ENCODE results near the gene PANX1. TPM values are rescaled to one million over a fixed set of nuclear protein-coding genes. Genes with fewer than 3 reads are reported as not detected.

PANX1 gene
- total RNA-seq, 1 donor from 2014 or later, result 42.1 TPM

GRCh38 chr11:94134651-94135512 lies 6.2 kb downstream of the PANX1 start:
- DNase-seq (ENCODE audit: low read depth) (peak; percentile 94), FAIRE-seq (peak; percentile 69)
- peaks cover 68% of the 10 kb centered on the region for H3K4me1 ChIP-seq (ENCODE audit: insufficient read depth, low read length)
- Mint-ChIP-seq H3K9me3 (ENCODE audit: unreplicated experiment) (peaks cover 2% of the 10 kb centered on the region), H3K4me3 (ENCODE audit: unreplicated experiment) (peak overlapping the region; percentile 51), H3K27me3 (ENCODE audit: low read depth, unreplicated experiment) (no peaks in the 10 kb centered on the region), H3K27ac (ENCODE audit: unreplicated experiment) (peak overlapping the region; percentile 96), H3K36me3 (ENCODE audit: low read depth, unreplicated experiment) (no peaks in the 10 kb centered on the region), H3K4me1 (ENCODE audit: low read depth, unreplicated experiment) (peaks cover 53% of the 10 kb centered on the region)
- H4K20me1 ChIP-seq (ENCODE audit: insufficient read depth, low read length), result peaks cover 36% of the 10 kb centered on the region
- no peaks in the 10 kb centered on the region for H3K36me3 ChIP-seq (ENCODE audit: insufficient read depth, low read length)
- H3K27ac ChIP-seq (ENCODE audit: low read depth, low read length), result peak overlapping the region; percentile 96
- no peak overlapping the region for H2AFZ ChIP-seq (ENCODE audit: low read depth, low read length)
- H3K27me3 ChIP-seq (ENCODE audit: insufficient read depth, low read length), result no peaks in the 10 kb centered on the region
- TF ChIP-seq CTCF (IDR thresholded peaks at IDR 0.05; ENCODE audit: insufficient read depth, low read depth, low read length) (no peak), EZH2 (IDR thresholded peaks at IDR 0.05; ENCODE audit: insufficient read depth, low read length) (no peak)
- no peaks in the 10 kb centered on the region for H3K9me3 ChIP-seq (ENCODE audit: insufficient read depth, low read depth, low read length)
- H3K4me2 ChIP-seq (ENCODE audit: low read length), result peak overlapping the region; percentile 85
- H3K4me3 ChIP-seq (ENCODE audit: insufficient read depth, low read depth, low read length), result peak overlapping the region; percentile 43
- peak overlapping the region; percentile 82 for H3K9ac ChIP-seq (ENCODE audit: low read length)
- H3K79me2 ChIP-seq (ENCODE audit: insufficient read depth, low read length), result peaks cover 80% of the 10 kb centered on the region

DNA sequence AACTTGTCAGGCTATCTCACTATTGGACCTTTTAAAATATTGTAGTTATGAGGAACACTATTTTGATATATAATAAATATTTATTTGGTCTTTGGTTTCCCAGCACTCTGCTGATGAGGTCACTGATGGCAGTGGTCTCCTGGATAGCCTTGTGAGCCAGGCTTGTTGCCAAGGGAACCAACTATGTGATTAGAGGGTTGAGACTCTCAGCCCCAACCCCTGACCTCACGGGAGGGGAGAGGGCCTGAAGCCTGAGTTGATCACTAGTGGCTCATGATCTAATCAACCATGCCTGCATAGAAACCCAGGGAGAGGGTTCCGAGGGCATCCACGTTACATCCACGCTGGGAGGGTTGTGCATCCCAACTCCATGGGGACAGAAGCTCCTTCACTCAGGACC lies 10.8 kb downstream of the PANX1 start:
- H3K36me3 Mint-ChIP-seq (ENCODE audit: low read depth, unreplicated experiment), result peaks cover 2% of the 10 kb centered on the region
- Histone ChIP-seq H3K4me3 (ENCODE audit: insufficient read depth, low read depth, low read length) (no peak overlapping the region), H3K9me3 (ENCODE audit: insufficient read depth, low read depth, low read length) (no peaks in the 10 kb centered on the region), H3K27ac (ENCODE audit: low read depth, low read length) (no peak overlapping the region), H3K9ac (ENCODE audit: low read length) (no peak overlapping the region), H3K4me1 (ENCODE audit: insufficient read depth, low read length) (peaks cover 45% of the 10 kb centered on the region), H3K36me3 (ENCODE audit: insufficient read depth, low read length) (no peaks in the 10 kb centered on the region), H3K79me2 (ENCODE audit: insufficient read depth, low read length) (peaks cover 80% of the 10 kb centered on the region), H4K20me1 (ENCODE audit: insufficient read depth, low read length) (peaks cover 44% of the 10 kb centered on the region), H3K27me3 (ENCODE audit: insufficient read depth, low read length) (no peaks in the 10 kb centered on the region), H3K4me2 (ENCODE audit: low read length) (no peak overlapping the region), H2AFZ (ENCODE audit: low read depth, low read length) (no peak overlapping the region)
- no peak overlapping the region for H3K4me3 Mint-ChIP-seq (ENCODE audit: unreplicated experiment)
- H3K9me3 Mint-ChIP-seq (ENCODE audit: unreplicated experiment), result peaks cover 2% of the 10 kb centered on the region
- TF ChIP-seq EZH2 (IDR thresholded peaks at IDR 0.05; ENCODE audit: insufficient read depth, low read length), result no peak
- no peak for TF ChIP-seq CTCF (IDR thresholded peaks at IDR 0.05; ENCODE audit: insufficient read depth, low read depth, low read length)
- peak overlapping the region; percentile 72 for H3K27ac Mint-ChIP-seq (ENCODE audit: unreplicated experiment)
- FAIRE-seq, result no peak
- DNase-seq (ENCODE audit: low read depth), result no peak
- H3K4me1 Mint-ChIP-seq (ENCODE audit: low read depth, unreplicated experiment), result peaks cover 66% of the 10 kb centered on the region
- no peaks in the 10 kb centered on the region for H3K27me3 Mint-ChIP-seq (ENCODE audit: low read depth, unreplicated experiment)

GRCh38 chr11:94140154-94140655 lies 11.6 kb downstream of the PANX1 start:
- H3K36me3 Mint-ChIP-seq (ENCODE audit: low read depth, unreplicated experiment), result peaks cover 2% of the 10 kb centered on the region
- H3K9ac ChIP-seq (ENCODE audit: low read length), result no peak overlapping the region
- no peak overlapping the region for H3K27ac ChIP-seq (ENCODE audit: low read depth, low read length)
- no peak overlapping the region for H2AFZ ChIP-seq (ENCODE audit: low read depth, low read length)
- H3K4me1 ChIP-seq (ENCODE audit: insufficient read depth, low read length), result peaks cover 37% of the 10 kb centered on the region
- TF ChIP-seq CTCF (IDR thresholded peaks at IDR 0.05; ENCODE audit: insufficient read depth, low read depth, low read length), result no peak
- no peak for TF ChIP-seq EZH2 (IDR thresholded peaks at IDR 0.05; ENCODE audit: insufficient read depth, low read length)
- no peak overlapping the region for H3K4me3 ChIP-seq (ENCODE audit: insufficient read depth, low read depth, low read length)
- peaks cover 60% of the 10 kb centered on the region for H3K4me1 Mint-ChIP-seq (ENCODE audit: low read depth, unreplicated experiment)
- peaks cover 2% of the 10 kb centered on the region for H3K9me3 Mint-ChIP-seq (ENCODE audit: unreplicated experiment)
- no peak overlapping the region for H3K4me3 Mint-ChIP-seq (ENCODE audit: unreplicated experiment)
- H4K20me1 ChIP-seq (ENCODE audit: insufficient read depth, low read length), result peaks cover 52% of the 10 kb centered on the region
- no peaks in the 10 kb centered on the region for H3K27me3 Mint-ChIP-seq (ENCODE audit: low read depth, unreplicated experiment)
- H3K27ac Mint-ChIP-seq (ENCODE audit: unreplicated experiment), result peak overlapping the region; percentile 72
- no peak overlapping the region for H3K4me2 ChIP-seq (ENCODE audit: low read length)
- DNase-seq (ENCODE audit: low read depth) (no peak), FAIRE-seq (no peak)
- no peaks in the 10 kb centered on the region for H3K9me3 ChIP-seq (ENCODE audit: insufficient read depth, low read depth, low read length)
- H3K36me3 ChIP-seq (ENCODE audit: insufficient read depth, low read length), result no peaks in the 10 kb centered on the region
- H3K27me3 ChIP-seq (ENCODE audit: insufficient read depth, low read length), result no peaks in the 10 kb centered on the region
- H3K79me2 ChIP-seq (ENCODE audit: insufficient read depth, low read length), result peaks cover 82% of the 10 kb centered on the region

Measured in astrocyte (in vitro differentiated cells and primary cell).